ENCODE results near the gene PIP5K1B. TPM values are rescaled to one million over a fixed set of nuclear protein-coding genes. Genes with fewer than 3 reads are reported as not detected.

The PIP5K1B gene
- total RNA-seq, 1 experiment from 2014 or later: 5.2 TPM

- CTCF ChIA-PET: interaction anchor here (0.7 to 2.0 kb wide), 43 partner anchors 8 to 378 kb away, joined by 3 to 15 read pairs (median 4); partner anchors contain the start of gene PIP5K1B
- no peaks in the 10 kb centered on the region for H3K27me3 Mint-ChIP-seq (ENCODE audit: low read depth)
- POLR2A ChIA-PET: no interaction called here
- TF ChIP-seq MLX (CRISPR knock-in tag; IDR thresholded peaks at IDR 0.05) (no peak), CTCF (IDR thresholded peaks at IDR 0.05) (peak; percentile 49)
- no peak overlapping the region for H3K27ac Mint-ChIP-seq
- H3K4me1 Mint-ChIP-seq: peaks cover 15% of the 10 kb centered on the region
- DNase-seq (ENCODE audit: low spot score) (peak; percentile 65), ATAC-seq (peak; percentile 83)
- H3K36me3 Mint-ChIP-seq: no peaks in the 10 kb centered on the region
- no peaks in the 10 kb centered on the region; the same call in 1 of the 2 replicates for H3K9me3 Mint-ChIP-seq
- H3K4me3 Mint-ChIP-seq: no peak overlapping the region
These were observed 139.9 kb downstream of the PIP5K1B start for GRCh38 chr9:68844631-68845612.

GRCh38 chr9:68847765-68848164 is 142.7 kb downstream of the PIP5K1B start:
- ChIA-PET CTCF (interaction anchor here (1.1 kb wide), 1 partner anchor 152 kb away, joined by 3 read pairs; no protein-coding TSS in a partner anchor), POLR2A (no interaction called here)
- no peak overlapping the region for H3K4me3 Mint-ChIP-seq
- H3K4me1 Mint-ChIP-seq: peaks cover 18% of the 10 kb centered on the region
- 0 out of 2 replicates have a peak overlapping the region, but pooled peaks have one; percentile 15 for H3K27ac Mint-ChIP-seq
- H3K27me3 Mint-ChIP-seq (ENCODE audit: low read depth): no peaks in the 10 kb centered on the region
- DNase-seq (ENCODE audit: low spot score): no peak
- no peak for ATAC-seq
- no peaks in the 10 kb centered on the region; the same call in 1 of the 2 replicates for H3K9me3 Mint-ChIP-seq
- H3K36me3 Mint-ChIP-seq: no peaks in the 10 kb centered on the region
- TF ChIP-seq SOX15 (CRISPR knock-in tag; IDR thresholded peaks at IDR 0.05) (no peak), TEAD1 (CRISPR knock-in tag; IDR thresholded peaks at IDR 0.05) (no peak), ZBTB43 (CRISPR knock-in tag; IDR thresholded peaks at IDR 0.05) (no peak), ZNF232 (CRISPR knock-in tag; IDR thresholded peaks at IDR 0.05) (no peak), ZNF396 (CRISPR knock-in tag; IDR thresholded peaks at IDR 0.05; ENCODE audit: borderline replicate concordance) (no peak), FOXP4 (CRISPR knock-in tag; IDR thresholded peaks at IDR 0.05) (no peak), ZSCAN18 (CRISPR knock-in tag; IDR thresholded peaks at IDR 0.05) (no peak), ZNF219 (CRISPR knock-in tag; IDR thresholded peaks at IDR 0.05; ENCODE audit: borderline replicate concordance) (no peak), NR2C2 (CRISPR knock-in tag; IDR thresholded peaks at IDR 0.05) (no peak), TCF7 (CRISPR knock-in tag; IDR thresholded peaks at IDR 0.05; ENCODE audit: low read depth) (no peak)

GRCh38 chr9:68851657-68852056 is 146.6 kb downstream of the PIP5K1B start:
- POLR2A ChIA-PET: interaction anchor here (0.6 kb wide), 1 partner anchor 138 kb away, joined by 8 read pairs; no protein-coding TSS in a partner anchor
- H3K36me3 Mint-ChIP-seq: no peaks in the 10 kb centered on the region
- H3K27me3 Mint-ChIP-seq (ENCODE audit: low read depth): no peaks in the 10 kb centered on the region
- H3K4me1 Mint-ChIP-seq: peaks cover 10% of the 10 kb centered on the region
- 0 out of 2 replicates have a peak, but pooled peaks cover 5% of the 10 kb centered on the region for H3K9me3 Mint-ChIP-seq
- ATAC-seq (no peak), DNase-seq (ENCODE audit: low spot score) (no peak)
- CTCF ChIA-PET: no interaction called here
- peak overlapping the region; percentile 6; the same call in 1 of the 2 replicates for H3K27ac Mint-ChIP-seq
- H3K4me3 Mint-ChIP-seq: no peak overlapping the region
- TF ChIP-seq ETV6 (CRISPR knock-in tag; IDR thresholded peaks at IDR 0.05): no peak
- no peak for TF ChIP-seq CDX4 (CRISPR knock-in tag; IDR thresholded peaks at IDR 0.05; ENCODE audit: borderline replicate concordance)
- TF ChIP-seq NR1H2 (CRISPR knock-in tag; IDR thresholded peaks at IDR 0.05): no peak
- TF ChIP-seq ZMAT4 (CRISPR knock-in tag; IDR thresholded peaks at IDR 0.05): no peak
- no peak for TF ChIP-seq ESRRA (CRISPR knock-in tag; IDR thresholded peaks at IDR 0.05; ENCODE audit: borderline replicate concordance)
- TF ChIP-seq ZNF396 (CRISPR knock-in tag; IDR thresholded peaks at IDR 0.05; ENCODE audit: borderline replicate concordance): no peak
- no peak for TF ChIP-seq SMAD4 (CRISPR knock-in tag; IDR thresholded peaks at IDR 0.05)
- no peak for TF ChIP-seq CBFB (CRISPR knock-in tag; IDR thresholded peaks at IDR 0.05; ENCODE audit: low read depth)
- no peak for TF ChIP-seq ZNF121 (CRISPR knock-in tag; IDR thresholded peaks at IDR 0.05)

All from WTC11 (cell line).